ENCODE data around the gene B2M.
"Not testable (repeated sequence)": the region's sequence is repeated elsewhere in the genome, so short reads cannot be mapped to it uniquely, and the experiment has no call there.

B2M gene

DNA sequence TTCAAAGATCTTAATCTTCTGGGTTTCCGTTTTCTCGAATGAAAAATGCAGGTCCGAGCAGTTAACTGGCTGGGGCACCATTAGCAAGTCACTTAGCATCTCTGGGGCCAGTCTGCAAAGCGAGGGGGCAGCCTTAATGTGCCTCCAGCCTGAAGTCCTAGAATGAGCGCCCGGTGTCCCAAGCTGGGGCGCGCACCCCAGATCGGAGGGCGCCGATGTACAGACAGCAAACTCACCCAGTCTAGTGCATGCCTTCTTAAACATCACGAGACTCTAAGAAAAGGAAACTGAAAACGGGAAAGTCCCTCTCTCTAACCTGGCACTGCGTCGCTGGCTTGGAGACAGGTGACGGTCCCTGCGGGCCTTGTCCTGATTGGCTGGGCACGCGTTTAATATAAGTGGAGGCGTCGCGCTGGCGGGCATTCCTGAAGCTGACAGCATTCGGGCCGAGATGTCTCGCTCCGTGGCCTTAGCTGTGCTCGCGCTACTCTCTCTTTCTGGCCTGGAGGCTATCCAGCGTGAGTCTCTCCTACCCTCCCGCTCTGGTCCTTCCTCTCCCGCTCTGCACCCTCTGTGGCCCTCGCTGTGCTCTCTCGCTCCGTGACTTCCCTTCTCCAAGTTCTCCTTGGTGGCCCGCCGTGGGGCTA is at the start of gene B2M, which contains the start of gene PATL2:
Gene B2M, plus strand, starts transcription at position 422 of the 647 bp plus-strand sequence. Its CDS starts 30 bp downstream, at position 452.
Gene PATL2, minus strand, starts transcription at position 228 of the 647 bp plus-strand sequence. CDS start 34,833 bp downstream, outside the sequence.
- peak; percentile 98 for DNase-seq (ENCODE audit: low read depth, low spot score)

DNA sequence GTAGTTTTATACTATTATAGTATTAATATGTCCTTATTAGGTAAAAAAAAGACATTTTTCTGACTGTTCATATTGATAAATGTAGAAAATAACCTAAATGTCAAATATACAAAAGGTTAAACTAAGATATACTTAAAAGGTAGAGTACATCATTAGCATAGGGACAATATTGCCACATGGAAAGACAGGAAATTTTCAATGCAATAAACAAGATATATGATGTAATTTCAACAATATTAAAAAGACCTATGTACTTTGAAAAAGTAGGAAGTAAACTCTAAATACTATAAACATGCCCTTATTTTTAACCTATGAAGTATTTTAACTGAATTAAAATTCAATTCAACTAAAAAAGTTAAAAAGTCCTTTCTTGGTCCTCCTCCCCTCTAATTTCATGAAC is 49.7 kb upstream of the B2M start:
- no peak for DNase-seq (ENCODE audit: low read depth, low spot score)

DNA sequence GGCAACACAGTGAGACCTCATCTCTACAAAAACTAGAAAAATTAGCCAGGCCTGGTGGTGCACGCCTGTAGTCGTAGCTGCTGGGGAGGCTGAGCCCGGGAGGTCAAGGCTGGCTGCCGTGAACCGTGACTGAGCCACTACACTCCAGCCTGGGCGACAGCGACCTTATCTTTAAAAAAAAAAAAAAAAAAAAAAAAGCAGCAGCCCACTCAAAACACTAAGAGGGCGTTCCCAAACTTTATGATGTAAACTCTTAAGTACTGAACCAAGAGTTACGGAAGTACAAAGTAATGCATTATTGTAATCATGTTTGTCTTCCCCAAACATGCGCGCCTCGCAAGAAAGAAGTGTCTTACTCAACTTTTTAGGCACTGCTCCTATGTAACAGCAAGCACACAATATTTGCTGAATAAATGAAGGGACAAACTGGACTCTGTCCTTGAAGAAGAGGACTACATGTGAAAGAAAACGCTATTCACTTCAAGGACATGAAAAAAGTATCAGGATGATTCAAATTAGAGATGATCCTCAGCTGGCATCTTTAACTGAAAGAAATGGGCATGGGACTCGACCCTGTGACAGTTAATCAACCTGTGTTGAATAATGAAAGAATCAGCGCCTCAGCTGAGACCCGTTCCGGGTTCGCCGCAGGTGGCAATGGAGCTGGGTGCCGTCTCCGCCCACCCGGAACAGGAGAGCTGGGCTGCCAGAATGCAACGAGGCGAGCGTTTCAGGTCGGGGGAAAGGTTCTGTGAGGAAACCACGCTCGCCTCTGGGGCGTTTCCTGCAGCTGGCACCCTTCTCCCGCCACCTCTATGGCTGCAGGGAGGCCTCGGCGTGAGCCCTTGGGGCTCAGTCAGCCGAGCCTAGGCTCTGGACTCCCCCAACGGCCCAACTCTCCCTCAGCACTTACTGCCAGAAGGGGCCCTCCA is 48.6 kb upstream of the B2M start:
- peak; percentile 79 for DNase-seq (ENCODE audit: low read depth, low spot score)

DNA sequence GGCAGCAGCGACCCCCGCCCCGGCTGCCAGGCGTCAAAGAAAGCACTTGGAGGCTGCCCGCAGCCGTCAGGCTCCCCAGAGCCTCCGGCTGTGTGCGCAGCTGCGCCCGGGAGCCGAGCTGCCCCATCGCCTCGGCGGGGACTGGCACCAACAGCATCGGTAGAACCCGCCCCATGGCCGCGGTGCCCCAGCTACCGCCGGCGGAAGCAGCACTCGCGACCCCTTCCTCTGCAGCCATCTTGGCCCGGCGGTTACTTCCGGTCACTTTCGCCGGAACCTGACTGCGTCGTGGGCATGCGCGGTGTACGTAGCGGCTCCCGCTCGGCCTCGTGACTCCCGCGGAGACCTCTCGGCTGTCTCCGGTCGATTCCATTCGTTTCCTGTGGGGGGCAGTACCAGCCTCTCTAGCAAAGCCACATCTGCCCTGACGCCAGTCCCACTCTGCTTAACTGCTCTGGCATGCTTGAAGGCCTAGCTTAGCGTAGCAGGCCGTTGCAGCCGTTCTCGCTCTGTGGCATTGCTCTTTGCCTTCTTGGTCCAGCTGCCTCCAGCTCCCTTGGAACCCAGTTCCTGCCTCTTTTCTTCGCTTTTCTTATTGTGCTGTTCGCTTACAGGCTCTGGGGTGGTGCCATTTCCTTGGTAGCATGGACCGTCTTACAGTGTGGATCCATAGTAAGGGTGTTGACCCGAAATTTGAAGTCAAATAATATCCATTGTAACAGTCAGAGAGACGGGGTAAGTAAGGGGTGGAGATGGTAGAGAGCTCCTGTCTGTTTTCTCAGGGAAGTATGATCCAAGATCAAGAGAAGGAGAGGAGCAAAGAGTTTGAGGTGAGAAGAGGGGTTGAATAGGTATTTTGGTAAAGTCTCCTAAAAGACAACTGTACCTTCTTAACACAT is 47.7 kb upstream of the B2M start, which contains the start of gene SPG11:
Gene SPG11, minus strand, starts transcription at position 253 of the 899 bp plus-strand sequence. Its CDS starts 15 bp downstream, at position 238.
- peak; percentile 99 for DNase-seq (ENCODE audit: low read depth, low spot score)

DNA sequence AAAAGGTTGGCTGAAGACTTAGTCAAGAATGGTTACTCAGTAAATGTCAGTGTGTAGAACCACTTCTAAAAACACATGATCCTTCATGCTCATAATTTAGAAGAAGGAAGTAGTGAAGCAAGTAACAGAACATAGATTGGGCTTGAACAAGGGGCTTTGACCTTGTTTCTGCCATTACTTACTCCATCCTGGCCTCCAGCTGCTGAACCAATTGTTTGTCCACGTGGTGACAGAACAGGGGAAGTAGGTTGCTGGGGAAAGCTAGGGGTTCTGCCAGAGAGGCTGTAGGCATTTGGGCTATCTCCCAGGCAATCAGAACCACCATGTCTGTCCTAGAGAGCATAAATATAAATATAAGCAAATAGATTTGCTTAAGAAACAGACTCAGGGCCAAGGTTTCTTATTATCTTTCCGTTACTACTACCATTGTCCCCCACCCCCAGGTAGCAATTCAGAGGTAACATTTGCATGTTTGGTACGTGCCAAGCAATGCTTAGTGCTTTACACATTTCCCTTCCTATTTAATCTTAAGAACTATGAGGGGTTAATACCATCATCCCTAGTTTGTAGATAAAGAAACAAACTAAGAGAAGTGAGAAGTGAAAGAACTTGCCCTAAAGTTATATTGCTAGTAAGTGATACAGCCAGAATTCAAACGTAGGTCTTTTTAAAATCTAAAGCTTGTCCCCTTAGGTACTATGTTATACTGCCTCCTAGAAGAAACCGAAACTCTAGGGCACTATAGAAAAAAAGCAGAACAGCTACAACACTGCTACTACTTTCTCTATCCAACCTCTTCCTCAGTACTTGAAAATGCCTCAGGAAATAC is 44.9 kb upstream of the B2M start:
- no peak for DNase-seq (ENCODE audit: low read depth, low spot score)

DNA sequence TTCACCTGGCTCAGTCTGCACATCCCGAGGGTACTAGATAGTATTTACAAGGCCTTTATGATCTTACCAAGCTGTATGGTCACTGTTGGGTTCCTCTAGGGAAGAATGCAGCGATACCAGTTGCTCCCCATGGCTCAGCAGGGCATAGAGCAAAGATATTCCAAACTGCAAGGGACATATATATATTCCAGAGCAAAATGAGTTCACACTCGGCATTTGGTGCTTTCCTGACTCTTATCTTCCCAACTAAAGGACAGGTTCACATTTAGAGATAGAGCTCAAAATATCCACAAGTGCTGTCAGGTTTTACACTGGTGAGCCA is 44.3 kb upstream of the B2M start:
- no peak for DNase-seq (ENCODE audit: low read depth, low spot score)

DNA sequence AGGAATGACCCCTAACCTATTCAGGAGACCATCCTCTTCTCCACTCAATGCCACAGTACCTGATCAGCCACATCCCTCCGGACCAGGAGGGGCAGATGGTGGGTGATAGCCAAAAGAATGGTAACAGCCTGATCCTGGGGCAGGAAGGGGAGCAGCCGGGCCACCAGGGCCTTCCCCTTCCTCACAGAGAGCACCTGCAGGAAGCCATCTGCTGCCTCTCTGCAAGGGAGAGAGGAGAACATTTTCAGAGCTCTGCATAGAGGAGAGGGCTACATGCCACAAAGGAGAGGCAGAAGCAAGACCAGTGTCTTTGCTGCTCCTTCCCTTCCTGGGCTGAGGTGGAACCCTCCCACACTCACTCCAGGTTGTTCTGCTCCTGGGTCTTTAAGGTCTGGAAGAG is 42.4 kb upstream of the B2M start:
- DNase-seq (ENCODE audit: low read depth, low spot score), result no peak

DNA sequence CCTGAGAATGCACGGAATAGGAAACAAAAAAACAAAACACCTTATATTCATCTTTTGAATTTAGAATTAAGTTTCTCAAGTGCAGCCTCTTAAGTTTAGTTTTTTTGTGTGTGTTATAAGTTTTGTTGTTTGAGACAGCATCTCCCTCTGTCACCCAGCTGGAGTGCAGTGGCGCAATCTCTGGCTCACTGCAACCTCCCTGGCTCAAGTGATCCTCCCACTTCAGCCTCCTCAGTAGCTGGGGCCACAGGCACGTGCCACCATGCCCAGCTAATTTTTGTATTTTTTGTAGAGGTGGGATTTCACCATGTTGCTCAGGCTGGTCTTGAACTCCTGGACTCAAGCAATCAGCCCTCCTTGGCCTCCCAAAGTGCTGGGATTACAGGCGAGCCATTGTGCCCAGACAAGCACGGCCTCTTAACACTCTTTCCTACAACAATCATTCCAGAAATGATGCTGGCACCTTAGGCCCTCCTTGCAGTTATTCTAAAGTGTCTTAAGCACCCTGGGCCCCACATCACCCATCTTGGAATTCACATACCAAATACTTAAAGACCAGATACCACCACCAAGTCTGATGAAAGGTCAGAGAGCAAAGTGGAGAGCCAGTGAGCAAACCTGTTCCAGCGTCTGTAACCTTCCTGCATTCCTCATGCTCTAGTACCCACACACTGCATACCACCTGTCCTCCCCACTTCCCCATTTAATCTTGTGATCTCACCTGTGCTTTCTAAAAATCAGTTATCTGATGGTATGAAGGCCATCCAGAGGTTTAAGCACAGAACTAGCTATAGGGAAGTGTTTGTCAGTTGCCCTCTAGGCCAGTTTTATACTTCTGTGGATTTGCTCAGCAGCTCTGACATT is 41.0 kb upstream of the B2M start:
- DNase-seq (ENCODE audit: low read depth, low spot score), result no peak

DNA sequence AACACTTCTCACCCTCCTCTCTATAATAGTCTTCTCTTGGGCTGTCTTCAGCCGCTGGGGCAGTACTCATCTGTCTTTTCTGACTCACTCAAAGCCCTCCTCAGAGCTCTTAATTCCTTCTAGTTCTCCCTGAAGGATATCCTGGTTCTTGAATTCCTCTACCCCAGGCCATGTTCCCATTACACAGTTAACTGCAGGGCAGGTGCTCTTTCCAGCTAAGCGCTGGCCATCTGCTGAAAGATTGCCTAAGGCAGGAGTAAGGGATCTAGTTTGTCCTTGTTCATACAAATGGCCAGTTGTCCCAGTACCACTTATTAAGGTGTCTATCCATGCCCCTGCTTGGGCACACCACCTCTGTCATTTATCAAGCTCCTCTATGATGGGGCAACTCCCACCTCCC is 37.7 kb upstream of the B2M start:
- no peak for DNase-seq (ENCODE audit: low read depth, low spot score)

DNA sequence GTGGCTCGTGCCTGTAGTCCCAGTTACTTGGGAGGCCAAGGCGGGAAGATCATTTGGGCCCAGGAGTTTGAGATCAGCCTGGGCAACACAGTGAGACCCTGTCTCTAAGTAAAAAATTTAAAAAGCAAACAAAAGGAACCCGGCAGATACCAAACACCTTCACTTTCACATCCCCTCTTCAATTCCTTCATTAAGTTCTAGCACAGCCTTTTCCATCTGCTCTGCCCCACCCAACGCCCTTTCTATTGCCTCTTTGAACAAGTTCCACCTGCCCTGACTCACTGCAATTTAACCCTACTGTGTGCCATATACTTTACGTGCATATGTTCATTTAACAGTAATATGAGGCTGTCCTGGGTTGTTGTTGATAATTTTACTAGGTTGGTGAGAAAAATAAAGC is 35.4 kb upstream of the B2M start:
- no peak for DNase-seq (ENCODE audit: low read depth, low spot score)

DNA sequence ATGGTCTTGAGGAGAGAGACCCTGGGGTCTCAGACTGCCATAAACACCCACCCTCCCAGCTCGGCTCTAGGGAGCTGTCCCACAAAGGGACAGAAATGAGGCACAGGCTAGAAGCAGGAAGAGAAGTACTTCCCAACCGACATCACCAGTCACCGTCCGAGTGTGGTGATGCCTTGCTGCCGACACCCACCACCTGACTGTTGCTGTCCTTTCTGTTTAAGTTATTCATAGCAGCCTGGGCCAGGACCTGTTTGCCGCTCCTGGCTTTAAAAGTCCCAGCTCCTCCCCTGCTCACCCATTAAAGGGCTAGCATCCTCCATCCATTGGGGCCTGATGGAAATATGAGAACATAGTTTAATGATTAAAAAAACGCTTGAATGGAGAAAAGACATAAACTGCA is 34.6 kb upstream of the B2M start:
- no peak for DNase-seq (ENCODE audit: low read depth, low spot score)

DNA sequence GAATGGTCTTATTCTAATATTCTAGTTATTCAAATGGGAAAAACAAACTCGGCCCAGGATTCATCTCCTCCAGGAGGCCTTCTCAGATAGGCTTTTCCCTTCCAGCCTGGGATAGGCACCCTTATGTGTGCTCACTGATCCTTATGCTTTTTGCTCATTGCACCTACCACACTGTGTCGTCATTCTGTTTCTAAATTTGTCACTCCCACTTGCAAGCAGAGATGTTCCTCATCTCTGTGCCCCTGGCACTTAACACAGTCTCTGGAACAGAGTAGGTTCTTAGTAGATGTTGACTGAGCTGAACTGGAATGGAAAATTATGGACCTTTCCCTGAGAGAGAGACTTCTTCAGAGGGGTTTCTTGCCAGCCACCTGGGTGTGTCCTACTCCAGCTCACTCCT is 29.1 kb upstream of the B2M start:
- no peak for DNase-seq (ENCODE audit: low read depth, low spot score)

DNA sequence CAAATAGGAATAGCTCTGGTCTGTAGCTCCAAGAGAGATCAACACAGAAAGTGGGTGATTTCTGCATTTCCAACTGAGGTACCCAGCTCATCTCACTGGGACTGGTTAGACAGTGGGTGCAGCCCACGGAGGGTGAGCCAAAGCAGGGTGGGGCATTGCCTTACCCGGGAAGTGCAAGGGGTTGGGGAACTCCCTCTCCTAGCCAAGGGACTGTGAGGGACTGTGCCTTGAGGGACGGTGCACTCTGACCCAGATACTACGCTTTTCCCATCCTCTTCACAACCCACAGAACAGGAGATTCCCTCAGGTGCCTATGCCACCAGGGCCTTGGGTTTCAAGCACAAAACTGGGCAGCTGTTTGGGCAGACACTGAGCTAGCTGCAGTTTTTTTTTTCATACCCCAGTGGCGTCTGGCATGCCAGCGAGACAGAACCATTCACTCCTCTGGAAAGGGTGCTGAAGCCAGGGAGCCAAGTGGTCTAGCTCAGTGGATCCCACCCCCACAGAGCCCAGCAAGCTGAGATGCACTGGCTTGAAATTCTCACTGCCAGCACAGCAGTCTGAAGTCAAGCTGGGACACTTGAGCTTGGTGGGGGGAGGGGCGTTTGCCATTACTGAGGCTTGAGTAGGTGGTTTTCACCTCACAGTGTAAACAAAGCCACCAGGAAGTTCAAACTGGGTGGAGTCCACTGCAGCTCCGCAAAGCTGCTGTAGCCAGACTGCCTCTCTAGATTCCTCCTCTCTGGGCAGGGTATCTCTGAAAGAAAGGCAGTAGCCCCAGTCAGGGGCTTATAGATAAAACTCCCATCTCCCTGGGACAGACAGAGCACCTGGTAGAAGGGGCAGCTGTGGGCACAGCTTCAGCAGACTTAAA is 28.3 kb upstream of the B2M start:
- peak; percentile 40 for DNase-seq (ENCODE audit: low read depth, low spot score)

DNA sequence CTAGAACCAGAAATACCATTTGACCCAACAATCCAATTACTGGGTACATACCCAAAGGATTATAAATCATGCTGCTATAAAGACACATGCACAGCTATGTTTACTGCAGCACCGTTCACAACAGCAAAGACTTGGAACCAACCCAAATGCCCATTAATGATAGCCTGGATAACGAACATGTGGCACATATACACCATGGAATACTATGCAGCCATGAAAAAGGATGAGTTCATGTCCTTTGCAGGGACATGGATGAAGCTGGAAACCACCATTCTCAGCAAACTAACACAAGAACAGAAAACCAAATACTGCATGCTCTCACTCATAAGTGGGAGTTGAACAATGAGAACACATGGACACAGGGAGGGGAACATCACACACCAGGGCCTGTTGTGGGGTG is 22.0 kb upstream of the B2M start:
- DNase-seq (ENCODE audit: low read depth, low spot score), result not testable (repeated sequence)

DNA sequence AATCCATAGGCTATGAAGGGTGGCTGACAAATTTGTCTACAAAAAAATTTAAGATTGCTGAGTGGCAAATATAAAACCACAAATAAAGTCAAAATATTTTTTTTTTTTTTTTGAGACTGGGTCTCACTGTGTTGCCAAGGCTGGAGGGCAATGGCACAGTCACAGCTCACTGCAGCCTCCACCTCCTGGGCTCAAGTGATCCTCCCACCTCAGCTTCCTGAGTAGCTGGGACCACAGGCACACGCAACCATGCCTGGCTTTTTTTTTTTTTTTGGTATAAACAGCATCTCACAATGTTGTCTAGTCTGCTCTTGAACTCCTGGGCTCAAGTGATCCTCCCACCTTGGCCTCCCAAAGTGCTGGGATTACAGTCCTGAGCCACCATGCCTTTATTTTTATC is 21.1 kb upstream of the B2M start:
- not testable (repeated sequence) for DNase-seq (ENCODE audit: low read depth, low spot score)

DNA sequence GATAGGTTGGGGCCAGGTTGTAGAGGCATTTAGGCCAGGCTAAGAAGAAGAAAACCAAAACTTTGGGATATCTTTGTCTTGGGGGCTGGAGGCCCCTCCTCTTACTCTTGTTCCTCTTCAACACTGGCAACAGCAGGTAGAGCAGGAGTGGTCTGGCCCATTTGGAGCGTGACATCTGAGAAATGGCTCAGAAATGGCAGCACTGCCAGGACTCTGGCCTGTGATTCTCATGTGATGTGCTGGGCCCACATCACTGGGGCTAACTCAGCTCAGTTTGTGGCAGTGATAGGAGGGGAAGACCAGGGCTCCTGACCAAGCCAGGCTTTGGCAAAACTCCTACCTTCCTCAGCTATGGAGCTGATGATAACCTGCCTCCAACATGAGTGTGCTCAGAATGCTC is 18.7 kb upstream of the B2M start:
- DNase-seq (ENCODE audit: low read depth, low spot score), result no peak

DNA sequence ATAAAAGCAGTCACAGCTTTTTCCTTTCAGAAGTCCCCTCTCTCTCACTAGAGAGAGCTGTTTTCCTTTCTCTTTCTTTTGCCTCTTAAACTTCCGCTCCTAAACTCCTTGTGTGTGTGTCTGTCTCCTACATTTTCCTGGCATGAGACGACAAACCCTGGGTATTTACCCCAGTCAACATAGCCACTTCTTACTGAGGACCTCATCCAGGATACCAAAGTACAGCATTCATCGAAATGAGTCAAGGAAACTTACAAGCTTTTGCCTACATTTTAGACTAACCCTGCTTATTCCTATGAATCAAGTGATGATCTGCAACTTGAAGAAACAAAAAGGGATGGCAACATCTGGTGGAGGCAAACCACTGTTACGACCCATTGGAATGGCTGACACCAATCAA is 16.9 kb upstream of the B2M start:
- no peak for DNase-seq (ENCODE audit: low read depth, low spot score)

DNA sequence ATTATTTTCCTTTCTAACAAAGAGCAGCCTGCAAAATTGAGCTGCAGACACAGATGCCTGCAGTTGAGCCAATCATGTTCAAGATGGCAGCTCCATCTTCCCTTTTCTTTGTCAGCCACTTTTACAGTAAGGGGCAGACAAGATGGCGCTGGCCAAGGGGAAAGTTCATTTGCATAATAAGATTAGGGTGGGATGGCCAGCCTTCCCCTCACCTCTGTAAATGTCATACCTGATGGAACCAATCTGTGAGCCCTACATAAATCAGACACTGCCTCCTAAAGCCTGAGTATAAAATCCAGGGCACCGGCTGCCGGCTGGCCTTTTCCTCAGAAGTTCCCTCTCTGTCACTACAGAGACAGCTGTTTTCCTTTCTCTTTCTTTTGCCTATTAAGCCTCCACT is 16.0 kb upstream of the B2M start:
- no peak for DNase-seq (ENCODE audit: low read depth, low spot score)

DNA sequence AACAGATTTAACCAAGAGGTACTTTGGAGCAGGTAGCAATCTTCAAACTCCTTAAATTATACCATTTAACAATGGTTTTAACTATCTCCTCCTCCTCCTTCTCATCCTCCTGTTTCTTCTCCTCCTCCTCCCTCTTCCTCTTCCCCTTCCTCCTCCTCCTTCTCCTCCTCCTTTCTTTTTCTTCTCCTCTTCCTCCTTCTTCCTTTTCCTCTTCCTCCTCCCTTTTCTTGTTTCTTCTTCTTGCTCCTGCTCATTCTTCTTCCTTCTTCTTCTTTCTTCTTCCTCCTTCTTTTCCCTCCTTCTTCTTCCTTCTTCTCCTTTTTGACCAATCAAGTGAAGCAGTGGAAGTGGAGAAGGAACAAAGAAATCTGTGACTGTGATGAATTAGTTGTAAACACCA is 14.3 kb upstream of the B2M start:
- DNase-seq (ENCODE audit: low read depth, low spot score), result no peak
